ENCODE data around the gene NT5DC2.

GRCh38 chr3:52531860-52532516 lies 1.7 kb downstream of the NT5DC2 start:
- TF ChIP-seq CREB5 (CRISPR knock-in tag; IDR thresholded peaks at IDR 0.05; ENCODE audit: low read depth) (no peak), PATZ1 (CRISPR knock-in tag; IDR thresholded peaks at IDR 0.05; ENCODE audit: borderline replicate concordance) (no peak), ZFP30 (CRISPR knock-in tag; IDR thresholded peaks at IDR 0.05) (no peak), ZFP3 (CRISPR knock-in tag; IDR thresholded peaks at IDR 0.05) (no peak), ARNTL (CRISPR knock-in tag; IDR thresholded peaks at IDR 0.05; ENCODE audit: borderline replicate concordance, low read depth) (no peak), BACH2 (CRISPR knock-in tag; IDR thresholded peaks at IDR 0.05; ENCODE audit: borderline replicate concordance) (no peak), POU6F1 (CRISPR knock-in tag; IDR thresholded peaks at IDR 0.05; ENCODE audit: borderline replicate concordance, low read depth) (no peak)

Measured in SK-N-SH treated with all-trans-retinoic acid at 6 μM for 48 hours (cell line).